HG03558 (cell line): ENCODE results near the gene GPN3.
"Not testable (repeated sequence)": the region's sequence is repeated elsewhere in the genome, so short reads cannot be mapped to it uniquely, and the experiment has no call there.

Experiments used
- ATAC-seq: cut with Tn5 transposase; IDR thresholded peaks from one replicate; pipeline ENCODE4 v1.9.1; 2021; ENCODE audit warnings: moderate number of reproducible peaks; ENCODE audit not compliant: unreplicated experiment; ENCODE audit errors: extremely low read depth

GPN3 gene

GRCh38 chr12:110468214-110469048 lies at the start of gene GPN3, which contains the start of gene FAM216A:
Gene GPN3, minus strand, starts transcription at chr12:110468257. Its CDS starts 54 bp downstream, at chr12:110468203.
Gene FAM216A, plus strand, starts transcription at chr12:110468845. Its CDS starts 31 bp downstream, at chr12:110468876.
- ATAC-seq, result peak; percentile 56

GRCh38 chr12:110516995-110517394 lies 48.9 kb upstream of the GPN3 start:
- ATAC-seq, result no peak

- ATAC-seq, result no peak
Observed at GRCh38 chr12:110514363-110514762, 46.3 kb upstream of the GPN3 start.

GRCh38 chr12:110513842-110514241 lies 45.8 kb upstream of the GPN3 start:
- ATAC-seq, result no peak

- no peak for ATAC-seq
Observed at GRCh38 chr12:110508071-110508586, 40.1 kb upstream of the GPN3 start.

- ATAC-seq, result no peak
Observed at GRCh38 chr12:110505332-110505731, 37.3 kb upstream of the GPN3 start.

GRCh38 chr12:110503432-110503831 lies 35.4 kb upstream of the GPN3 start:
- no peak for ATAC-seq

GRCh38 chr12:110501752-110502738 lies 34.0 kb upstream of the GPN3 start, which contains the start of the genes RAD9B and VPS29:
Gene RAD9B, plus strand, starts transcription at chr12:110502331. Its CDS starts 7 bp downstream, at chr12:110502338.
Gene VPS29, minus strand, starts transcription at chr12:110502111. Its CDS starts 60 bp downstream, at chr12:110502051.
- ATAC-seq, result peak; percentile 81

GRCh38 chr12:110501399-110501751 lies 33.3 kb upstream of the GPN3 start:
- ATAC-seq, result no peak

- ATAC-seq, result no peak
Observed at GRCh38 chr12:110498984-110499706, 31.1 kb upstream of the GPN3 start.

GRCh38 chr12:110475426-110475825 lies 7.4 kb upstream of the GPN3 start:
- ATAC-seq, result no peak

- no peak for ATAC-seq
Observed at GRCh38 chr12:110467847-110468213, 227 bp downstream of the GPN3 start.

- ATAC-seq, result no peak
Observed at GRCh38 chr12:110466791-110467190, 1.3 kb downstream of the GPN3 start.

- not testable (repeated sequence) for ATAC-seq
Observed at GRCh38 chr12:110465765-110466164, 2.3 kb downstream of the GPN3 start.

- ATAC-seq, result no peak
Observed at GRCh38 chr12:110465024-110465423, 3.0 kb downstream of the GPN3 start.

GRCh38 chr12:110461189-110461588 lies 6.9 kb downstream of the GPN3 start:
- ATAC-seq, result not testable (repeated sequence)

- ATAC-seq, result no peak
Observed at GRCh38 chr12:110458756-110459155, 9.3 kb downstream of the GPN3 start.

GRCh38 chr12:110453569-110454296 lies 14.3 kb downstream of the GPN3 start:
- no peak for ATAC-seq

- no peak for ATAC-seq
Observed at GRCh38 chr12:110451263-110451662, 16.8 kb downstream of the GPN3 start.
